Measurements from ENCODE around the gene RPRD2.
"Not testable (repeated sequence)": the region's sequence is repeated elsewhere in the genome, so short reads cannot be mapped to it uniquely, and the experiment has no call there.

The RPRD2 gene

GRCh38 chr1:150363426-150364230 is at the start of gene RPRD2:
Gene RPRD2, plus strand, starts transcription at chr1:150364147. Its CDS starts 568 bp downstream, at chr1:150364715.
- DNase-seq (ENCODE audit: low read depth in 2 of 2, low spot score in 1 of 2), result peak; percentile 96 to 98

GRCh38 chr1:150314691-150315090 is 49.3 kb upstream of the RPRD2 start:
- not testable (repeated sequence) for DNase-seq (ENCODE audit: low read depth in 2 of 2, low spot score in 1 of 2)

GRCh38 chr1:150320667-150320978 is 43.3 kb upstream of the RPRD2 start:
- no peak for DNase-seq (ENCODE audit: low read depth in 2 of 2, low spot score in 1 of 2)

- no peak for DNase-seq (ENCODE audit: low read depth in 2 of 2, low spot score in 1 of 2)
These were observed 42.2 kb upstream of the RPRD2 start for GRCh38 chr1:150321826-150322166.

GRCh38 chr1:150322310-150322709 is 41.6 kb upstream of the RPRD2 start:
- no peak for DNase-seq (ENCODE audit: low read depth in 2 of 2, low spot score in 1 of 2)

GRCh38 chr1:150332651-150333290 is 31.2 kb upstream of the RPRD2 start:
- no peak for DNase-seq (ENCODE audit: low read depth in 2 of 2, low spot score in 1 of 2)

GRCh38 chr1:150346316-150346715 is 17.6 kb upstream of the RPRD2 start:
- no peak for DNase-seq (ENCODE audit: low read depth in 2 of 2, low spot score in 1 of 2)

- DNase-seq (ENCODE audit: low read depth in 2 of 2, low spot score in 1 of 2), result no peak
These were observed 11.1 kb upstream of the RPRD2 start for GRCh38 chr1:150352866-150353265.

GRCh38 chr1:150362721-150363425 is 1.1 kb upstream of the RPRD2 start:
- no peak for DNase-seq (ENCODE audit: low read depth in 2 of 2, low spot score in 1 of 2)

GRCh38 chr1:150364231-150365003 is 470 bp downstream of the RPRD2 start:
- peak; percentile 41 to 67 for DNase-seq (ENCODE audit: low read depth in 2 of 2, low spot score in 1 of 2)

- DNase-seq (ENCODE audit: low read depth in 2 of 2, low spot score in 1 of 2), result no peak
These were observed 2.0 kb downstream of the RPRD2 start for GRCh38 chr1:150365941-150366340.

GRCh38 chr1:150366416-150367296 is 2.7 kb downstream of the RPRD2 start:
- no peak for DNase-seq (ENCODE audit: low read depth in 2 of 2, low spot score in 1 of 2)

- no peak for DNase-seq (ENCODE audit: low read depth in 2 of 2, low spot score in 1 of 2)
These were observed 7.2 kb downstream of the RPRD2 start for GRCh38 chr1:150371110-150371509.

- no peak for DNase-seq (ENCODE audit: low read depth in 2 of 2, low spot score in 1 of 2)
These were observed 8.6 kb downstream of the RPRD2 start for GRCh38 chr1:150372580-150372979.

GRCh38 chr1:150376110-150376509 is 12.2 kb downstream of the RPRD2 start:
- DNase-seq (ENCODE audit: low read depth in 2 of 2, low spot score in 1 of 2), result no peak

- no peak for DNase-seq (ENCODE audit: low read depth in 2 of 2, low spot score in 1 of 2)
These were observed 19.8 kb downstream of the RPRD2 start for GRCh38 chr1:150383631-150384324.

GRCh38 chr1:150385537-150386445 is 21.8 kb downstream of the RPRD2 start:
- no peak for DNase-seq (ENCODE audit: low read depth in 2 of 2, low spot score in 1 of 2)

- no peak for DNase-seq (ENCODE audit: low read depth in 2 of 2, low spot score in 1 of 2)
These were observed 22.6 kb downstream of the RPRD2 start for GRCh38 chr1:150386592-150386991.

- DNase-seq (ENCODE audit: low read depth in 2 of 2, low spot score in 1 of 2), result no peak
These were observed 23.3 kb downstream of the RPRD2 start for GRCh38 chr1:150387200-150387599.

Measured in stimulated activated CD8-positive, alpha-beta memory T cell treated with anti-CD3 and anti-CD28 coated beads, Interleukin-4, amount 100 ng/mL, for 1 hour (primary cell).